Activated T-cell treated with anti-CD3 and anti-CD28 coated beads, Interleukin-2, amount 50 U/mL, for 72 hours (primary cell): ENCODE measurements around the gene SDE2. TPM values are rescaled to one million over a fixed set of nuclear protein-coding genes. Genes with fewer than 3 reads are reported as not detected.

Experiments
- ATAC-seq, 2 donors: fragments of 150-1000 bp; cut with Tn5 transposase; replicated peaks in 1 of 2; 2 replicates each; pipeline ENCODE4 v1.10.0; 2021; ENCODE audit warnings: moderate library complexity in 2 of 2, mild to moderate bottlenecking in 1 of 2
- DNase-seq, 2 donors: peaks; one replicate each; pipeline ENCODE4 v3.0.0; 2021 to 2022; ENCODE audit warnings: mixed read lengths in 1 of 2
- H3K27ac Mint-ChIP-seq: one replicate; pipeline ENCODE4 v1.8.0; 2022; ENCODE audit warnings: mild to moderate bottlenecking, moderate library complexity, mixed read lengths
- H3K27me3 Mint-ChIP-seq: one replicate; pipeline ENCODE4 v1.8.0; 2022; ENCODE audit warnings: low read depth, mixed read lengths
- H3K36me3 Mint-ChIP-seq, 2 donors: one replicate each; pipeline ENCODE4 v1.8.0; 2022; ENCODE audit warnings: mixed read lengths in 2 of 2, mild to moderate bottlenecking in 1 of 2; ENCODE audit not compliant: insufficient read depth in 2 of 2
- H3K4me1 Mint-ChIP-seq: one replicate; pipeline ENCODE4 v1.8.0; 2022; ENCODE audit warnings: low read depth, mixed read lengths
- H3K4me3 Mint-ChIP-seq, 2 donors: one replicate each; pipeline ENCODE4 v1.8.0; 2022; ENCODE audit warnings: mild to moderate bottlenecking in 2 of 2, mixed read lengths in 2 of 2, moderate library complexity in 2 of 2
- H3K9me3 Mint-ChIP-seq, 2 donors: one replicate each; pipeline ENCODE4 v1.8.0; 2022; ENCODE audit warnings: mixed read lengths in 2 of 2
- total RNA-seq, 2 donors: library from RNA; stranded (reverse); gene quantifications; one replicate each; pipeline ENCODE4 v1.2.3, GENCODE V29; 2022

SDE2 gene
- 10 to 100 TPM; 21.5 to 24.0 TPM for total RNA-seq

DNA sequence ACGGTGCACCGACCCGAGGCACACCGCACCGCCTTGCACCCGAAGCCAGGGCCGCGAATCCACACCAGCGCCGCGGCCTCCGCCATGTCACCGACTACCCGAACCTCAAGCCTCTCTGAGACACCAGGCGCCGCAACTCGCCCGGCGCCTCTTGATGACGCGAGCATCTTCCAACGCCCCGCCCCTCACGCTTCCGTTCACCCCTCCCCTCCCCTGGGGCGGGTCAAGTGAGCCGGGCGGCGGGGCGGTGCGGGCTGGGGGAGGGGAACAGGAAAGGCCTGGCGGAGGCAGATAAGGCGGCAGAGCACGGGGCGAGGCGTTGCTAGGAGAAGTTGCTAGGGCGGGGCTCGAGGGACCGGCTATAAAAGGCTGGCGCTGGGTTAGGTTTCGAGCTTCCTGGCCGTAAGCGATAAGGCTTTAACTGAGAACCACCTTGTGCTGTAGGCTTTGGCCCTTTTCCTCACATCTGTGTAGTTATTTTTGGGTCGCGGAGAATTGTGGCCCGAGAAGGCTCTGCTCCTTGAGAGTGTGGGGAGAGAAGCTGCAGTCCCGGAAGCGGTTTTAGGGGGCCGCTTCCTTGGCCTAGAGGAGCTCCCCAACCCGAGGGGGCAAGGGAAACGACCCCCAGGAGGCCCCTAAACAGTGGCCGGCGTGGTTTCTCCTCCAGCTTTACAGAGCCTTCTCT lies at the start of gene SDE2:
Gene SDE2 (minus strand): TSS at position 117 of the 685 bp plus-strand sequence. CDS start 31 bp downstream, at position 86.
- Mint-ChIP-seq H3K27me3 (no peaks in the 10 kb centered on the region), H3K4me3 (peak within 1 kb of the TSS; percentile 98), H3K4me1 (peaks cover 84% of the 10 kb centered on the region), H3K9me3 (peaks cover 0 to 2% of the 10 kb centered on the region in 2 donors), H3K36me3 (peaks cover 9 to 14% of the 10 kb centered on the region in 2 donors), H3K27ac (peak within 1 kb of the TSS; percentile 99)
- ATAC-seq = peak; percentile 91 to 95
- DNase-seq = peak; percentile 100

DNA sequence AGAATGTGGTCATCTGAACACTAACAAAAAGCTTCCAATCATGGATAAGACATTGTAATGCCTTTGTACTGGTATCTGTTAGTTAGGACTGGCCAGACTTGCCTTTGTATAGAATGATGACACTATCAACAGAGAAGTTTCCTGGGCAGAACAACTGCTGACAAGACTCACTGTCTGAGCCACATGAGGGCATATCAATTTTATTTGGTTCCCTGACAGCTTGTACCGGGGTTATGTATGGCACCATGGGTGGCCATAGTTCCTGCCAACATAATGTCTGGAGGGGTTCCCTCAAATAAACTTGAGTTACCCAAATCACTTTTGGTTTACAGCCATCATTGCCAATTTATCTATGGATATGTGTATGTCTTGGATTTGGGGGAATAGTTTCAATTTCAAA lies 49.7 kb upstream of the SDE2 start:
- Mint-ChIP-seq H3K4me1 (no peaks in the 10 kb centered on the region), H3K27ac (no peak overlapping the region), H3K36me3 (no peaks in the 10 kb centered on the region), H3K27me3 (no peaks in the 10 kb centered on the region), H3K9me3 (no peaks in the 10 kb centered on the region), H3K4me3 (no peak overlapping the region)
- ATAC-seq (no peak), DNase-seq (no peak)

DNA sequence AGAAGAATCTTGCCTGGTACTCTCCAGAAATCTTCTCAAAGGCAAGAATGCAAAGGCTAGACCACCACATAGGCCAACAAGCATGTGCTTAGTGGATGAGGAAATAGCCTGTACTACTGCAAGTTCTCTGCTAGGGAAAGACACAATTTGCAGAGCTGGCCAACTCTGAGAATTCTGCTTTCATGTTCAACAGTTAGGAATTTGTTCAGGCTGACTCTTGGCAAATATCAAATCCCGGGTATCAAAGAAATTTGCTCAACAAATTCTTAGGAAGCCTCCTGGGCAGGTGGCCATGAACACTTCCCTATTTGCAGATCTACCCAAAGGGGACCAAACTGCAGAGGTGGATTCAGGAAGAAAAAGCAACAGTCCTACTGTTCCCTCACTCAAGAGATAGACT lies 48.4 kb upstream of the SDE2 start:
- no peak for ATAC-seq

DNA sequence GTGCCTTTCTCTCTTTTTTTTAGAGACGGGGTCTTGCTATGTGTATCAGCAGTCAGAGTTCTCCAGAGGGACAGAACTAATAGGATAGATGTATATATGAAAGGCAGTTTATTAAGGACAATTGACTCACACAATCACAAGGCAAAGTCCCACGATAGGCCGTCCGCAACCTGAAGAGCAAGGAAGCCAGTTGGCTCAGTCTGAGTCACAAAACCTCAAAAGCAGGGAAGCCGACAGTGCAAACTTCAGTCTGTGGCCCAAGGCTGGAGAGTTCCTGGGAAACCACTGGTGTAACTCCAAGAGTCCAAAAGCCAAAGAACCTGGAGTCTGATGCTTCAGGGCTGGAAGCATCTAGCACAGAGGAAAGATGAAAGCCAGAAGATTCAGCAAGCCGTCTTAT lies 47.1 kb upstream of the SDE2 start:
- H3K27ac Mint-ChIP-seq = no peak overlapping the region
- H3K27me3 Mint-ChIP-seq = no peaks in the 10 kb centered on the region

More for the DNA sequence above, 48.4 kb upstream of the SDE2 start:
- Mint-ChIP-seq H3K27me3 (no peaks in the 10 kb centered on the region), H3K27ac (no peak overlapping the region), H3K4me1 (no peaks in the 10 kb centered on the region), H3K4me3 (no peak overlapping the region), H3K36me3 (no peaks in the 10 kb centered on the region), H3K9me3 (no peaks in the 10 kb centered on the region)
- no peak for DNase-seq

DNA sequence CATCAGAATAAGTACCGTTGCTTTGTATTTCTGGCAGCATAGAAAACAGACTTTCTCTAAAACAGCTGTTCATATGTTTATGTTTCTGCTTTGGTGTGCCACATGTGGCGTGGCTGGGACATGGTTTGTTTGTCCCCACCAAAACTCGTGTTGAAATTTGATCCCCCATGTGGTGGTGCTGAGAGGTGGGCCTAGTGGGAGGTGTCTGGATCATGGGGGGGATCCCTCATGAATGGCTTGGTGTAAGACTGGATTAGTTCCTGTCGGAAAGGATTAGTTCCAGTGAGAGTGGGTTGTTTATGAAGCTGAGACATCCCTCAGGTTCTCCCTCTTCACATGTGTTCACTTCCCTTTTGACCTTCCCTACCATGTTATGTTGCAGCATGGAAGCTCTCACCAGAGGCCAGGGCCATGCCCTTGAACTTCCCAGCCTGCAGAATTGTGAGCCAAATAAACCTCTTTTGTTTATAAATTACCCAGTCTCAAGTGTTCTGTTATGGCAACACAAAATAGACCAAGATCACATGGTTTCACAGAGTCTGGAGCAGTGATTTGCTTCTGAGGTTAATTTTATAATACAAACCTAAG lies 45.5 kb upstream of the SDE2 start:
- DNase-seq = no peak
- no peak for ATAC-seq
- Mint-ChIP-seq H3K4me3 (no peak overlapping the region), H3K9me3 (no peaks in the 10 kb centered on the region), H3K36me3 (no peaks in the 10 kb centered on the region), H3K4me1 (no peaks in the 10 kb centered on the region), H3K27ac (peak overlapping the region; percentile 40), H3K27me3 (no peaks in the 10 kb centered on the region)

More for the DNA sequence above, 47.1 kb upstream of the SDE2 start:
- Mint-ChIP-seq H3K9me3 (no peaks in the 10 kb centered on the region), H3K4me3 (no peak overlapping the region), H3K4me1 (no peaks in the 10 kb centered on the region), H3K36me3 (no peaks in the 10 kb centered on the region)
- DNase-seq = no peak
- no peak for ATAC-seq

DNA sequence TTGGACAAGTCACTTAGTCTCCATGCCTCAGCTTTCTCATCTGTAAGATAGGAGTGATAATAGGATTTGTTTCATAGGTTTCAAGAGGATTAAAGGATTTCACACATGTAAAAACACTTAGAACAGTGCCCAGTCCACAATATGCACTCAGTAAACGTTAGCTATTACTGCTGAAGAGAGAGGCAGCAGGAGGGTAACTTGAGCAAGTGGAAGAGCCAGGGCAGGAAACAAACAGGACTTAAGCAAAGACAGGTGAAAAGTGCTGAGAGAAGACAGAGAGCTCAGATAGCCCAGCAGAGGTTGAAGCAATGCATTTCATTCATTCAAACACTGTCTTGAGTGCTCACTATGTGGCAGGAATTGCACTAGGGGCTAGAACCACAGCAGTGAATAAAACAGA lies 42.3 kb upstream of the SDE2 start:
- Mint-ChIP-seq H3K4me3 (no peak overlapping the region), H3K36me3 (no peaks in the 10 kb centered on the region), H3K27ac (no peak overlapping the region), H3K9me3 (no peaks in the 10 kb centered on the region), H3K4me1 (no peaks in the 10 kb centered on the region), H3K27me3 (no peaks in the 10 kb centered on the region)
- ATAC-seq = no peak
- no peak for DNase-seq

DNA sequence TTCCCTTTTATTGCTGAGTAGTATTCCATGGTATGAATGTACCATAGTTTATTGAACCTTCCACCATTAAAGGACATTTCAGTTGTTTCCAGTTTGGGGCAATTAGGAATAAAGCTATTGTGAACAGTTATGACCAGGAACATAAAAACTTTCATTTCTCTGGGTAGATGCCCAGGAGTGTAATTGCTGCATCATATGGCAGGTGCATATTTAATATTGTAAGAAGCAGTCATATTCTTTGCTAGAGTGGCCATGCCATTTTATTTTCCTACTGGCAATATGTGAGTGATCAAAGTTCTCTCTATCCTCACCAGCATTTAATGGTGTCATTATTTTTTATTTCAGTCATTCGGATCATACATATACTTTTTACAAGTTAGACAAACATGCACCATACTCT lies 39.5 kb upstream of the SDE2 start:
- ATAC-seq = no peak
- no peaks in the 10 kb centered on the region for H3K9me3 Mint-ChIP-seq
- DNase-seq = no peak
- no peaks in the 10 kb centered on the region for H3K4me1 Mint-ChIP-seq
- no peak overlapping the region for H3K27ac Mint-ChIP-seq
- no peaks in the 10 kb centered on the region for H3K27me3 Mint-ChIP-seq
- no peak overlapping the region for H3K4me3 Mint-ChIP-seq
- no peaks in the 10 kb centered on the region for H3K36me3 Mint-ChIP-seq

DNA sequence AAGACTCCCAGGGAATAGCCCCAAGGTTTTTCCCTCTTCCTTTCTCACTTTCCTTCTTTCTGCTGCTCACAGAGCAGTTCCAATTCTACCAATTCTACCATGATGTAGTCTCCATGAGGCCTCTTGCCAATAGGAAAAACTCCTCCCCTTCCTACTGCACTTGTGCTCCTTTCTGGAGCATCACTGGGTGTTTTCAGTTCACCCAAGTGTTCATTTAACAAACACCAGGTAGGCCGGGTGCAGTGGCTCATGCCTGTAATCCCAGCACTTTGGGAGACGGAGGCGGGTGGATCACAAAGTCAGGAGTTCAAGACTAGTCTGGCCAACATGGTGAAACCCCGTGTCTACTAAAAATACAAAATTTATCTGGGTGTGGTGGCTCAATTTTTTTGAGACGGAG lies 36.8 kb upstream of the SDE2 start:
- H3K27ac Mint-ChIP-seq = no peak overlapping the region
- DNase-seq (no peak), ATAC-seq (no peak)
- no peaks in the 10 kb centered on the region for H3K36me3 Mint-ChIP-seq
- H3K9me3 Mint-ChIP-seq = no peaks in the 10 kb centered on the region
- H3K27me3 Mint-ChIP-seq = no peaks in the 10 kb centered on the region
- no peak overlapping the region for H3K4me3 Mint-ChIP-seq
- H3K4me1 Mint-ChIP-seq = no peaks in the 10 kb centered on the region

DNA sequence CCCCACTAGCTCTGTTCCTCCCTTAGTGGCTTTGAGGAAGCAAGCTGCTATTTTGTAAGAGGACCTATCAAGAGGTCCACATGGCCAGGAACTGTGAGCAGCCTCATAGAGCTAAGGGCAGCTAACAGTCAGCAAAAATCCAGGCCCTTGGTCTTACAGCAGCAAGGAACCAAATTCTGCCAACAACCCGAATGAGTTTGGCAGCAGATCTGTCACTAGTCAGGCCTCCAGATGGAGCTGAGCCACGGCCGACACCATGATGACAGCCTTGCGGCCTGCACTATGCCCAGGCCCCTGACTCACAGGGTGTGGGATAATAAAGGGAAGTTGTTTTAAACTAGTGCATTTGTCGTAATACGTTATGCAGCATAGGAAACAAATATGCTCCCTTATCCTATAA lies 35.3 kb upstream of the SDE2 start:
- no peak for ATAC-seq
- no peak overlapping the region for H3K4me3 Mint-ChIP-seq

DNA sequence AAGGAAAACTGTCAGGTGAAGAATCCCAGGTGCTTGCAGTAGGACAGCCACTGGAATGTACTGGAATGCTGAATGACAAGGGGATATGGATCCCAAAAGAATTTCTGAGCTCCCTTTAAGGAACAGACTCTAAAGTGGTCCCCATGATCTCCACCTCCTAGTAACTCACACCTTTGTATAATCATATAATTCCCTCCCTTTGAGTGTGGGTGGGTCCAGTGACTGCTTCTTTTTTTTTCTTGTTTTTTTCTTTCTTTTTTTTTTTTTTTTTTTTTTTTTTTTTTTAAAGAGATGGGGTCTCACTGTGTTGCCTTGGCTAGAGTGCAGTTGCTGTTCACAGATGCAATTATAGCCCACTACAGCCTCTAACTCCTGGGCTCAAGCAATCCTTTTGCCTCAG lies 34.8 kb upstream of the SDE2 start:
- Mint-ChIP-seq H3K4me3 (no peak overlapping the region), H3K27me3 (no peaks in the 10 kb centered on the region), H3K4me1 (no peaks in the 10 kb centered on the region), H3K9me3 (no peaks in the 10 kb centered on the region), H3K27ac (no peak overlapping the region), H3K36me3 (no peaks in the 10 kb centered on the region)
- ATAC-seq (no peak), DNase-seq (no peak)

More for the DNA sequence above, 35.3 kb upstream of the SDE2 start:
- no peak for DNase-seq
- no peaks in the 10 kb centered on the region for H3K4me1 Mint-ChIP-seq
- no peaks in the 10 kb centered on the region for H3K9me3 Mint-ChIP-seq
- H3K36me3 Mint-ChIP-seq = no peaks in the 10 kb centered on the region
- H3K27me3 Mint-ChIP-seq = no peaks in the 10 kb centered on the region
- no peak overlapping the region for H3K27ac Mint-ChIP-seq

DNA sequence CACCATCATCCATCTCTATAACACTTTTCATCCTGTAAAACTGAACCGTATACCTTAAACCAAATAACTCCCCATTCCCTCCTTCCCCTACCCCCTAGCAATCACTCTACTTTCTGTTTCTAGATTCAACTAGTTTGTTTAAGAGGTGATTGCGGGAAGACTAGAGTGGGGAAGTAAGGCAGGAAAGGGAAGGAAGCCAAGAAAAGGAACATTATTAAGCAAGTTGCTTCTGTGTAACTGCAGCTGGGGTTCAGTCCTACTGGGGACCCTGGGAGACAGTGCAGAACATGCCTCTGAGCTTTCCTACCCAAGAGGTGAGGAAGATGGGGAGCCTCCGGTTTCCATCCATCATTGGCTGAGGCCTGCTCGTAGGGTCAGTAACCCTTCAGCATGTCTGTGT lies 34.4 kb upstream of the SDE2 start:
- Mint-ChIP-seq H3K4me3 (no peak overlapping the region), H3K27me3 (no peaks in the 10 kb centered on the region), H3K36me3 (no peaks in the 10 kb centered on the region), H3K4me1 (no peaks in the 10 kb centered on the region), H3K9me3 (no peaks in the 10 kb centered on the region), H3K27ac (no peak overlapping the region)
- no peak for ATAC-seq
- no peak for DNase-seq

DNA sequence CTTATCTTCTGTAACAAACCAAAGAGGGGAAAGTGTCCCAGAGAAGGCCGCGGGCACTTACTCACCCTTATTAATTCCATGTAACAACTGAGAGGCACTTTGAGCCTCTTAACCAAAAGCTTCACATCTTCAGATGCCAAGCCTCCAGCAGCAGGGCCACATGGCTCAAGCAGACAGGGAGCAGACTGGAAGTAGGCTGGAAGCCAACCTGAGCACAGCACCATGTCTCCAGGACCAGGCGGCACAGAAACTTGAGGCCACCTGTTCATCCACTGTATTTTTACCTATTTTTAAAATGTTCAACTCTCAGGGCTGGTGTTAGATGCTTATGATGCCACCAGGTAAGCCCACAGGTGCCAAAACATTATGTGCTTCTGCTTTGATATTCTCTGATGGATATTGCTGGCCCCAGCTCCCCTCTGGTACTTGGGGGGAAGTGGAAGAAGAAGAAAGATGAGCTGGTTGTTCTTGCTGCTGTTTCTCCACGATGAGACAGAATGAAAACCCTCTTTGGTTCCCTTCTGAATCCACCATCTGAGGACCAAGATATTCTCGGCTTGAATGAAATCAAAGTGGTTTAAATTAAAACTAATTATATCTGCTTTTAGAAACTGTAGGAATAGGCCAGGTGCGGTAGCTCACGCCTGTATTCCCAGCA lies 30.6 kb upstream of the SDE2 start:
- Mint-ChIP-seq H3K36me3 (no peaks in the 10 kb centered on the region), H3K9me3 (no peaks in the 10 kb centered on the region), H3K27ac (no peak overlapping the region), H3K4me1 (no peaks in the 10 kb centered on the region), H3K27me3 (no peaks in the 10 kb centered on the region), H3K4me3 (no peak overlapping the region)
- ATAC-seq = no peak
- no peak for DNase-seq

DNA sequence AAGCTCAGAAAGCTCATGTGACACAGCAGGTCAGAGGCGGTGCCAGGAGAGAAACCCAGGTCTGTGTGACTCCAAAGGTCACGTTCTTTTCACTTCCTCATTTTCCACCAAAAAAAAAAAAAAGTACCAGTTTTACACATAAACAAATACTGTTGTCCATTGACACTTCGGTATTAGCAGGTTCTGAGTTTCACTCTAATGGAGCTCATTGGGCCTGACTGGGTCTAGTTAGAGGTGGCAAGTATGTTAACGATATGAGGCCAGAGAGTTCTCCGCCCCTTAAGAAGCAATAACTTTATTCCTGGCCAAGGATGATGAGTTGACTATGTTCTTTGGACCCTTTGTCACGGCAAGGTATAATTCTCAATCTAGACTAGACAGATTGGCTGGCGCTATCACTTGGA lies 30.0 kb upstream of the SDE2 start:
- H3K27ac Mint-ChIP-seq = no peak overlapping the region
- ATAC-seq (no peak), DNase-seq (no peak)
- H3K4me1 Mint-ChIP-seq = no peaks in the 10 kb centered on the region
- no peak overlapping the region for H3K4me3 Mint-ChIP-seq
- no peaks in the 10 kb centered on the region for H3K36me3 Mint-ChIP-seq
- H3K9me3 Mint-ChIP-seq = no peaks in the 10 kb centered on the region
- no peaks in the 10 kb centered on the region for H3K27me3 Mint-ChIP-seq
